ENCODE data around the gene GNAI2.

GRCh38 chr3:50279255-50280016, 43.4 kb downstream of the GNAI2 start:
- no peak for TF ChIP-seq POLR2A (IDR thresholded peaks at IDR 0.05; ENCODE audit: low read depth, low read length)
- no peak for TF ChIP-seq SPI1 (IDR thresholded peaks at IDR 0.05; ENCODE audit: low read depth, low read length)
- TF ChIP-seq TAF1 (IDR thresholded peaks at IDR 0.05; ENCODE audit: low read depth, low read length): no peak
- TF ChIP-seq POLR2AphosphoS5 (IDR thresholded peaks at IDR 0.05; ENCODE audit: low read depth, low read length): no peak

All from GM12891 (cell line).